ENCODE measurements around the gene NOSTRIN.

- no peak for TF ChIP-seq CTCF (IDR thresholded peaks at IDR 0.05)
- TF ChIP-seq POLR2A (IDR thresholded peaks at IDR 0.05), result no peak
Observed at GRCh38 chr2:168884975-168885374, 82.5 kb downstream of the NOSTRIN start.
